ENCODE measurements around the gene PRR12.

The PRR12 gene

GRCh38 chr19:49629659-49630058 lies 38.7 kb downstream of the PRR12 start (continued):
- TF ChIP-seq ZBTB49 (tag by site-specific recombination; IDR thresholded peaks at IDR 0.05; ENCODE audit: low read depth) (no peak), ZNF837 (tag by site-specific recombination; IDR thresholded peaks at IDR 0.05) (no peak), ZNF433 (tag by site-specific recombination; IDR thresholded peaks at IDR 0.05; ENCODE audit: low read depth) (no peak), ZSCAN16 (tag by site-specific recombination; IDR thresholded peaks at IDR 0.05) (no peak), ZNF362 (tag by site-specific recombination; IDR thresholded peaks at IDR 0.05) (no peak), PATZ1 (tag by site-specific recombination; IDR thresholded peaks at IDR 0.05) (no peak), HOXD13 (CRISPR knock-in tag; IDR thresholded peaks at IDR 0.05; ENCODE audit: borderline replicate concordance) (no peak), ZNF423 (tag by site-specific recombination; IDR thresholded peaks at IDR 0.05) (no peak)
- TF ChIP-seq, protein P1, sequence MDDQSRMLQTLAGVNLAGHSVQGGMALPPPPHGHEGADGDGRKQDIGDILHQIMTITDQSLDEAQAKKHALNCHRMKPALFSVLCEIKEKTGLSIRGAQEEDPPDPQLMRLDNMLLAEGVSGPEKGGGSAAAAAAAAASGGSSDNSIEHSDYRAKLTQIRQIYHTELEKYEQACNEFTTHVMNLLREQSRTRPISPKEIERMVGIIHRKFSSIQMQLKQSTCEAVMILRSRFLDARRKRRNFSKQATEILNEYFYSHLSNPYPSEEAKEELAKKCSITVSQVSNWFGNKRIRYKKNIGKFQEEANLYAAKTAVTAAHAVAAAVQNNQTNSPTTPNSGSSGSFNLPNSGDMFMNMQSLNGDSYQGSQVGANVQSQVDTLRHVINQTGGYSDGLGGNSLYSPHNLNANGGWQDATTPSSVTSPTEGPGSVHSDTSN (CRISPR knock-in tag; IDR thresholded peaks at IDR 0.05) = no peak
- TF ChIP-seq, protein P2, sequence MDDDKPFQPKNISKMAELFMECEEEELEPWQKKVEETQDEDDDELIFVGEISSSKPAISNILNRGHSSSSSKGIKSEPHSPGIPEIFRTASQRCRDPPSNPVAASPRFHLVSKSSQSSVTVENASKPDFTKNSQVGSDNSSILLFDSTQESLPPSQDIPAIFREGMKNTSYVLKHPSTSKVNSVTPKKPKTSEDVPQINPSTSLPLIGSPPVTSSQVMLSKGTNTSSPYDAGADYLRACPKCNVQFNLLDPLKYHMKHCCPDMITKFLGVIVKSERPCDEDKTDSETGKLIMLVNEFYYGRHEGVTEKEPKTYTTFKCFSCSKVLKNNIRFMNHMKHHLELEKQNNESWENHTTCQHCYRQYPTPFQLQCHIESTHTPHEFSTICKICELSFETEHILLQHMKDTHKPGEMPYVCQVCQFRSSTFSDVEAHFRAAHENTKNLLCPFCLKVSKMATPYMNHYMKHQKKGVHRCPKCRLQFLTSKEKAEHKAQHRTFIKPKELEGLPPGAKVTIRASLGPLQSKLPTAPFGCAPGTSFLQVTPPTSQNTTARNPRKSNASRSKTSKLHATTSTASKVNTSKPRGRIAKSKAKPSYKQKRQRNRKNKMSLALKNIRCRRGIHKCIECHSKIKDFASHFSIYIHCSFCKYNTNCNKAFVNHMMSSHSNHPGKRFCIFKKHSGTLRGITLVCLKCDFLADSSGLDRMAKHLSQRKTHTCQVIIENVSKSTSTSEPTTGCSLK (tag by site-specific recombination; IDR thresholded peaks at IDR 0.05) = no peak
- TF ChIP-seq, protein P3, sequence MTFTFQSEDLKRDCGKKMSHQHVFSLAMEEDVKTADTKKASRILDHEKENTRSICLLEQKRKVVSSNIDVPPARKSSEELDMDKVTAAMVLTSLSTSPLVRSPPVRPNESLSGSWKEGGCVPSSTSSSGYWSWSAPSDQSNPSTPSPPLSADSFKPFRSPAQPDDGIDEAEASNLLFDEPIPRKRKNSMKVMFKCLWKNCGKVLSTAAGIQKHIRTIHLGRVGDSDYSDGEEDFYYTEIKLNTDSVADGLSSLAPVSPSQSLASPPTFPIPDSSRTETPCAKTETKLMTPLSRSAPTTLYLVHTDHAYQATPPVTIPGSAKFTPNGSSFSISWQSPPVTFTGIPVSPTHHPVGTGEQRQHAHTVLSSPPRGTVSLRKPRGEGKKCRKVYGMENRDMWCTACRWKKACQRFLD (tag by site-specific recombination; IDR thresholded peaks at IDR 0.05) = no peak

GRCh38 chr19:49631014-49631588 lies 40.1 kb downstream of the PRR12 start:
- H3K27ac ChIP-seq (ENCODE audit: extremely low read depth, low read depth, low read length) = 0 out of 2 replicates have a peak overlapping the region, but pooled peaks have one; percentile 16
- 0 out of 2 replicates have a peak, but pooled peaks cover 5% of the 10 kb centered on the region for H3K4me1 ChIP-seq (ENCODE audit: control insufficient read depth, insufficient read depth, low read length)
- H3K36me3 ChIP-seq (ENCODE audit: control insufficient read depth in 2 of 2, insufficient read depth in 1 of 2, low read length in 2 of 2) = peaks cover 17 to 27% of the 10 kb centered on the region in 2 experiments; a peak in 2 of 3 replicates
- no peak for TF ChIP-seq SCRT2 (tag by site-specific recombination; IDR thresholded peaks at IDR 0.05)
- peak; percentile 62 for TF ChIP-seq GLIS1 (tag by site-specific recombination; IDR thresholded peaks at IDR 0.05)
- no peak for TF ChIP-seq ZNF24 (tag by site-specific recombination; IDR thresholded peaks at IDR 0.05)
- no peak for TF ChIP-seq ZNF514 (tag by site-specific recombination; IDR thresholded peaks at IDR 0.05)
- peak; percentile 45; the same call in 1 of the 2 replicates for TF ChIP-seq ZIC2 (tag by site-specific recombination; IDR thresholded peaks at IDR 0.05)
- peak; percentile 31; the same call in 1 of the 2 replicates for TF ChIP-seq GLIS2 (tag by site-specific recombination; IDR thresholded peaks at IDR 0.05)
- POLR2A ChIA-PET = interaction anchor here (0.6 to 3.4 kb wide), 8 partner anchors 9 to 158 kb away, joined by 3 to 21 read pairs (median 4); partner anchors contain the start of genes PRMT1, RRAS and SCAF1
- no peak overlapping the region for H3K4me3 ChIP-seq (ENCODE audit: low read depth, low read length)
- H3K9me3 ChIP-seq (ENCODE audit: control insufficient read depth, insufficient read depth, low read depth, low read length) = no peaks in the 10 kb centered on the region
- CTCF ChIA-PET = interaction anchor here (0.6 to 1.6 kb wide), 4 partner anchors 12 to 61 kb away, joined by 3 to 5 read pairs (median 4); no protein-coding TSS in a partner anchor

Data from HEK293 (cell line).